Brain microvascular endothelial cell (primary cell): Measurements from ENCODE around the gene RPS18.
"Not testable (repeated sequence)": the region's sequence is repeated elsewhere in the genome, so short reads cannot be mapped to it uniquely, and the experiment has no call there.

Source experiments
- DNase-seq: peaks from one replicate; pipeline ENCODE4 v3.0.0-alpha.2; 2020
- H3K27ac ChIP-seq: fragments of 250-450 bp; sonication (Bioruptor Pico); 2 replicates; pipeline ENCODE4 v1.5.1; 2020; ENCODE audit warnings: mild to moderate bottlenecking, moderate library complexity
- H3K27me3 ChIP-seq: fragments of 250-450 bp; sonication (Bioruptor Pico); replicated peaks from 2 replicates; pipeline ENCODE4 v1.5.1; 2020; ENCODE audit warnings: mild to moderate bottlenecking
- H3K36me3 ChIP-seq: fragments of 250-450 bp; sonication (Bioruptor Pico); replicated peaks from 2 replicates; pipeline ENCODE4 v1.5.1; 2020; ENCODE audit warnings: mild to moderate bottlenecking
- H3K4me3 ChIP-seq: 2 replicates; pipeline ENCODE4 v1.5.1; 2011; ENCODE audit warnings: low read depth, mild to moderate bottlenecking, control low read depth, low read length, moderate library complexity
- CTCF ChIP-seq: IDR thresholded peaks from 2 replicates; pipeline ENCODE4 v1.5.1; 2011; ENCODE audit warnings: low read depth, mild to moderate bottlenecking, moderate library complexity, low read length, control low read depth, inconsistent platforms; ENCODE audit errors: missing control alignments
- in situ Hi-C: cut with HindIII; loops from 2 replicates; pipeline ENCODE4 v1.10.0; 2017; ENCODE audit warnings: low sequenced_read_pairs, low pct_ligation_motif_present

RPS18 gene

GRCh38 chr6:33271468-33272274 lies at the start of gene RPS18, which contains the start of gene VPS52:
Gene RPS18, plus strand, starts transcription at chr6:33272075. Its CDS starts 45 bp downstream, at chr6:33272120.
Gene VPS52, minus strand, starts transcription at chr6:33271876. Its CDS starts 201 bp downstream, at chr6:33271675.
- Histone ChIP-seq H3K27me3 (no peaks in the 10 kb centered on the region), H3K4me3 (peak within 1 kb of the TSS; percentile 99), H3K36me3 (peaks cover 58% of the 10 kb centered on the region), H3K27ac (peak within 1 kb of the TSS; percentile 93)
- in situ Hi-C loops: no loop called here
- DNase-seq: peak; percentile 98
- no peak for TF ChIP-seq CTCF

- H3K4me3 ChIP-seq, H3K27me3 ChIP-seq, DNase-seq, H3K36me3 ChIP-seq, H3K27ac ChIP-seq, in situ Hi-C loops: not testable (repeated sequence)
Observed at GRCh38 chr6:33226503-33227120, 45.3 kb upstream of the RPS18 start.

- no peak for DNase-seq
- H3K27me3 ChIP-seq: peaks cover 6% of the 10 kb centered on the region
- no peaks in the 10 kb centered on the region for H3K36me3 ChIP-seq
- no peak for TF ChIP-seq CTCF
- no peak overlapping the region for H3K27ac ChIP-seq
- no peak overlapping the region for H3K4me3 ChIP-seq
- in situ Hi-C loops: no loop called here
Observed at GRCh38 chr6:33235221-33235634, 36.6 kb upstream of the RPS18 start.

GRCh38 chr6:33236328-33236727 lies 35.5 kb upstream of the RPS18 start:
- H3K27ac ChIP-seq: no peak overlapping the region
- DNase-seq: no peak
- H3K4me3 ChIP-seq: no peak overlapping the region
- H3K36me3 ChIP-seq: no peaks in the 10 kb centered on the region
- TF ChIP-seq CTCF: no peak
- peaks cover 6% of the 10 kb centered on the region for H3K27me3 ChIP-seq
- in situ Hi-C loops: no loop called here

- in situ Hi-C loops: no loop called here
- DNase-seq: no peak
- no peak overlapping the region for H3K4me3 ChIP-seq
- peaks cover 3% of the 10 kb centered on the region for H3K27me3 ChIP-seq
- no peak overlapping the region for H3K27ac ChIP-seq
- no peaks in the 10 kb centered on the region for H3K36me3 ChIP-seq
- TF ChIP-seq CTCF: no peak
Observed at GRCh38 chr6:33236852-33237251, 35.0 kb upstream of the RPS18 start.

GRCh38 chr6:33237741-33238140 lies 34.1 kb upstream of the RPS18 start:
- DNase-seq: no peak

More at GRCh38 chr6:33237741-33238140, 34.1 kb upstream of the RPS18 start:
- H3K36me3 ChIP-seq: no peaks in the 10 kb centered on the region
- in situ Hi-C loops: no loop called here
- H3K4me3 ChIP-seq: no peak overlapping the region
- TF ChIP-seq CTCF: no peak
- H3K27ac ChIP-seq: no peak overlapping the region
- peaks cover 5% of the 10 kb centered on the region for H3K27me3 ChIP-seq
